HAP-1 (cell line): ENCODE data around the gene RAF1.
"Not testable (repeated sequence)": the region's sequence is repeated elsewhere in the genome, so short reads cannot be mapped to it uniquely, and the experiment has no call there.

Source experiments
- DNase-seq, 2 experiments: peaks; one replicate each; pipeline ENCODE4 v3.0.0-alpha.2; 2016 to 2020; ENCODE audit warnings: low spot score in 2 of 2
- H3K27me3 ChIP-seq: fragments of 250-450 bp; sonication (Bioruptor Pico); 2 replicates; pipeline ENCODE4 v1.5.1; 2020; ENCODE audit warnings: low read depth, mild to moderate bottlenecking, moderate library complexity
- H3K36me3 ChIP-seq: fragments of 250-450 bp; sonication (Bioruptor Pico); replicated peaks from 2 replicates; pipeline ENCODE4 v1.5.1; 2020; ENCODE audit warnings: mild to moderate bottlenecking
- H3K4me1 ChIP-seq: fragments of 250-450 bp; sonication (Bioruptor Pico); 2 replicates; pipeline ENCODE4 v1.5.1; 2020; ENCODE audit warnings: mild to moderate bottlenecking
- H3K4me3 ChIP-seq: fragments of 250-450 bp; sonication (Bioruptor Pico); 2 replicates; pipeline ENCODE4 v1.5.1; 2020; ENCODE audit warnings: mild to moderate bottlenecking, moderate library complexity
- H3K9me3 ChIP-seq: fragments of 250-450 bp; sonication (Bioruptor Pico); 2 replicates; pipeline ENCODE4 v1.5.1; 2020; ENCODE audit warnings: mild to moderate bottlenecking, moderate library complexity
- in situ Hi-C: fragments of 300-500 bp; cut with MboI; formaldehyde crosslinking; loops from 3 replicates; pipeline ENCODE4 v1.14.3; 2020; ENCODE audit warnings: low sequenced_read_pairs, inconsistent platforms, mixed read lengths

RAF1 gene

GRCh38 chr3:12544652-12545472 is 119.1 kb downstream of the RAF1 start:
- Histone ChIP-seq H3K36me3 (no peaks in the 10 kb centered on the region), H3K9me3 (no peaks in the 10 kb centered on the region), H3K27me3 (no peaks in the 10 kb centered on the region), H3K4me1 (no peaks in the 10 kb centered on the region), H3K4me3 (no peak overlapping the region)
- in situ Hi-C loops: no loop called here
- DNase-seq: no peak

DNA sequence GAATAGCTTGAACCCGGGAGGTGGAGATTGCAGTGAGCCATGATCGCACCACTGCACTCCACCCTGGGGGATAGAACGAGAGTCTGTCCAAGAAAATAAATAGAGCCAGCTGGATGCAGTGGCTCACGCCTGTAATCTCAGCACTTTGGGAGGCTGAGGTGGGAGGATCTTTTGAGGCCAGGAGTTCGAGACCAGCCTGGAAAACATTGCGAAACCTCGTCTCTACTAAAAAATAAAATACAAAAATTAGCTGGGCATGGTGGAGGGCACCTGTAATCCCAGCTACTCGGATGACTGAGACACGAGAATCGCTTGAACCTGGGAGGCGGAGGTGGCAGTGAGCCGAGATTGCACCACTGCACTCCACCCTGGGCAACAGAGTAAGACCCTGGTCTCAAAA is 120.4 kb downstream of the RAF1 start:
- not testable (repeated sequence) for H3K4me3 ChIP-seq

DNA sequence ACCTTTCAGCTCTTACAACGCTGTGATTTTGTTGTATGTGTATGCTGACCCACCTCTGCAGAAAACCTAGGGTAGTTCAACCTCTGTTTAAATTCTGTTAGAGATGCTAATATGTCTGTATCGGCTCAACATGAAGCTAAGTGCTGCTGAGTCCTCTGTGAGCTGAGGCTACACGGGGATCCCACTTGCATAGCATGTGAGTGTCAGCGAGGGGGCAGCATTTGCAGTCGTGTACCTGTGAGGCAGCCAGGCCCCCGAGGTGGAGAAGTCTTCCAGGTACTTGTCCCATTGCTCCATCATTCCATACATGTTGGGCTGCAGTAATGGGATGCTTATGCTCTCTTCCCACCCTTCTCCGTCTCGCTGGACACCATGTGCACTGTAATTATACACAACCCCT is 122.3 kb downstream of the RAF1 start:
- in situ Hi-C loops: no loop called here

More for the DNA sequence above, 120.4 kb downstream of the RAF1 start:
- H3K9me3 ChIP-seq, H3K27me3 ChIP-seq, in situ Hi-C loops, DNase-seq, H3K4me1 ChIP-seq, H3K36me3 ChIP-seq: not testable (repeated sequence)

DNA sequence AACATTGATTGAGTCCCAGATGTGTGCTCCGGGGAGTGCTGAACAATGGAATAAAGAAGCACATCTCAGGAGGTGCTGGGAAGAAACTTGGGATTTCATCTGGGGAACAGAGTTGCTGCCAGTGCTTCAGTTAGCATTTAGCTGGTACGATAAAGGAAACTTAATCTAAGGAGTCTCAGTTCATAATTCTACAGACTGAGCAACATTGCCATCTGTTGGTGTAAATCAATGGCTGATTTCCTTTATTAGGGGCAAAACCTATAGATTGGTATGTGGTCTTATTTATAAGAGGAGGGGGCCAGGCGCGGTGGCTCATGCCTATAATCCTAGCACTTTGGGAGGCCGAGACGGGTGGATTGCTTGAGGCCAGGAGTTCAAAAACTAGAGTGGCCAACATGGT is 127.5 kb downstream of the RAF1 start:
- Histone ChIP-seq H3K4me1 (no peaks in the 10 kb centered on the region), H3K27me3 (no peaks in the 10 kb centered on the region), H3K36me3 (peaks cover 17% of the 10 kb centered on the region), H3K4me3 (no peak overlapping the region), H3K9me3 (no peaks in the 10 kb centered on the region)
- no peak for DNase-seq
- in situ Hi-C loops: no loop called here

More for the DNA sequence above, 122.3 kb downstream of the RAF1 start:
- Histone ChIP-seq H3K4me3 (no peak overlapping the region), H3K4me1 (no peaks in the 10 kb centered on the region), H3K9me3 (no peaks in the 10 kb centered on the region), H3K27me3 (no peaks in the 10 kb centered on the region), H3K36me3 (no peaks in the 10 kb centered on the region)
- DNase-seq: no peak
